Raji (cell line): ENCODE measurements around the gene CLCNKB.

ENCODE experiments used
- POLR2A ChIP-seq: IDR thresholded peaks from 2 replicates; pipeline ENCODE4 v1.6.1; 2011; ENCODE audit warnings: low read depth, low read length, control low read depth; ENCODE audit not compliant: insufficient read depth

Gene CLCNKB

DNA sequence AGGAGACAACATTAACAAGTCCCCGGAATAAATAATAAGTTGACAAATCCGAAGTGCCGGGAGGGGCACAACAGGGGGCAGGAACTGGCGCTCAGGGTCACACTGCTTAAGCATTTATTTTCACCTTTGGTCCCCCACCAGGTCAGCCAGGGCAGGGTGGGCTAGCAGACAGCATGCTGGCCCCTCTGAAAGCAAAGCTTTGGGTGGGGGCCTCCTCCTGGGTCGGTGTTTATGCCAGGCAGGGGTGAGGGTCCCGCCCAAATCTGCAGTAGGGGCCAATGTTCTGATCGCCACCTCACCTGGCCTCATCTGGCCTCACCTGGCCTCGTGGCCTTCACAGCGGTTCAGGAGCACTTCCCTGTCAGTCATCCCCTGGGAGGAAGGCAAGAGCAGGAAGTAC lies 38.1 kb downstream of the CLCNKB start:
- TF ChIP-seq POLR2A, result no peak

DNA sequence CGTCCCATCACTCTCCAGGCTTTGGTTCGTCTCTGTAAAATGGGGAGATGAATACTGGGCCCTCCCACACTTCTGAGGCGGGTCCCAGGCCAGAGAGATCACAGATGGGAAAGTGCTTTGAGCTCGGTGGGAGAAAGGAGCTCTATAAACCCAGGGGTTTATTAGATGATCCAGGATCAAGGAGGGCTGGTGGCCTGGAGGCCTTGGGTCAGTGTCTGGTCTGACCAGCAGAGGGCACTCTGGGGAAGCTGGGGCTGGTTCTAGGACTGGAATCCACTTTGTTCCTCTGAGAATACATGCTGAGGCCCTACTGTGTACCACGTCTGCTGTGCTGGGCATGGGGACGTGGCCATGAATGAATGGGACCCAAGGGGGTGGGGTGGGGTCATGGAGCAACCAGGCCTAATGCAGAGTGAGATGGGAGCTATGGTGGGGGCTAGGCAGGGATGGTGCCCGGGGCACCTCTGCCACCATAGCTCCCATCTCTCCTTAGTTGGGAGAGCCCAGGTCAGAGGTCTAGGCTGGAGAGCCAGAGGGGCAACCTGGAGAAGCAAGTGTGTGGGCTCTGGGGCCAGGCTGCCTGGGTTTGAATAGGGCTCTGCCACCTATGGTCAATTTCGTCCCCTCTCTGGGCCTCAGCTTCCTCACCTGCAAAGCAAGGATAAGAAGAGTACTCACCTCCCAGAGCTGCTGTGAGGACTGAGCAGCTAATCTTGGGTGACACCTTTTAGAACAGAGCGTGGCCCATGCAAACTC lies 38.9 kb downstream of the CLCNKB start:
- no peak for TF ChIP-seq POLR2A

DNA sequence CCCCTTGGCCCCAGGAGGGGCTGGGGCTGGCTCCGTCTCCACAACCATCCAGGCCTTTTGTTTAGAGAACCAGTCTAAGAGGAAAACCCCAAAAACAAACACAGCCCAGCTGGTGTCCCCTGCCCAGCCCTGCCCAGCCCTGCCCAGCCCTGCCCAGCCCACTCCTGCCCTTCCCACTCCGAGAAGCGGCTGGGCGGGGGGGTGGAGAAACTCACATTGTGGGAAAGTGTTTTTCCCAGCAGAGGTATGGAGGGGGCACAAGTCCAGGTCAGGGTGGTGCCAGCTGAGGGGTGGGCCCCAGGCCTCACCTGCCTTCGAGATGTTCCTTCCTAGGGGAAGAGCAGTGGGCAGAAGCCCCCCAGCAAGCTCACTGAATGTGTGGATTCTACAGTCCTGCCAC lies 39.9 kb downstream of the CLCNKB start:
- TF ChIP-seq POLR2A, result no peak

DNA sequence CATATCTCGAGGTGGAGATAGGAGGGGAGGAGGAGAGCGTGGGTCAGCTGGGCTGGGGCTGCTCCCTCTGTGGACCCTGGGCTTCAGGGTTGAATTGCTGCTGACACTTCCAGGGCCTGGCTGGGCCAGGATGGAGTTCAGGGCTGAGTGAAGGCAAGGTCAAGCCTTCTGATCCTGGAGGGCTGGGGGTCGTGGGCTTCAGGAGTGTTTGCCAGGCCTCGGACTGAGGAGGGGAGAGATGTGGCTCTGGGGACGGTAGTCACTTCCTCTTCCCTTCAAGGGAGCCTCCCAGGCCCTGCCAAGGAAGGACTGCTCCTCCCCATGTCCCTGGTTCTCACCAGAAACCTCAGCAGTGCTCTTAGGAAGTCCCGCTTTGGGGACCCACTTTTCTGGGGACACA lies 41.9 kb downstream of the CLCNKB start:
- no peak for TF ChIP-seq POLR2A

DNA sequence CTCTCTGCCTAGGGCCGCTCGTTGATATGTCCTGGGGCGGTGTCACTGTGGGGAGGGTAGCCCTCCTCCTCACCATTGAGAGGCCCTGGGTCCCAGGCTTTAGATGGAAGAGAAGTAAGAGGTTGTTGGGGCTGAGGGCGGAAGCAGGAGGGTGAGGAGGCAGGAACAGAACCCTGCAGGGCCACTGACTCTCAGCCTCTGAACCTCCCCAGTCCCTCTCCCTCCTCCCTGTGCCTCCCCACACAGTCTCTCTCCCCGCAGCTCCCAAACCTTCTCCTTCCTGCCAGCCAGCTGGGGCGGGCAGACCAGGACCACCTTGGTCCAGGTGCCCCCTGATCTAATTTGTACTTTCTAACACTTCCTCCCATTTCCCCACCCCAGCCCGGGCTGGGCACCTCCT lies 44.2 kb downstream of the CLCNKB start:
- no peak for TF ChIP-seq POLR2A

DNA sequence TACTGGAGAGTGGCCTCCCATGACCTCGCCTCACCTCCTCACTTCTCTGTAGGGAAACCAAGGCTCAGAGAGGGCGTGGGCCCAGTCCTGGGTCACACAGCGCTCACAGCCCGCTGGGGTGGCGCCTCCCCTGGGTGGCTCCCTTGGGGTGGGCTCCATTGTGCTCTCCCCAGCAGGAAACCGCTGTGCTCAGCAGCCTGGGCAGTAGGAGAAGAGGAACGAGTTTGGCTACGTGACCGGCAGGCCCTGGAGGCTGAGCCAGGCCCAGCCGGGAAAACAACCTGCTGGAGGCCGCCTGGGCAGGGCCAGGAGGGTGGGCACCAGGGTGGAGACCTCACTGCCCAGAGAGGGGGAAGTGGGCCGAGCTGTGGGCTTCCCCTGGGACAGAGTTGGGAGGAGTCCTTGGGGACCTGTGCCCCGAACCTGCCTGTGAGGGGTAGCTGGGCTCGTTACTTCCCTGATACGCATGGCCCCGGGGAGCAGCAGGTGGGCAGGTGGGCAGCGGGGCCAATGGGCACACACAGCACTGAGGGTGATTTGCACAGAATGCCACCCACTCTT lies 44.8 kb downstream of the CLCNKB start:
- no peak for TF ChIP-seq POLR2A

DNA sequence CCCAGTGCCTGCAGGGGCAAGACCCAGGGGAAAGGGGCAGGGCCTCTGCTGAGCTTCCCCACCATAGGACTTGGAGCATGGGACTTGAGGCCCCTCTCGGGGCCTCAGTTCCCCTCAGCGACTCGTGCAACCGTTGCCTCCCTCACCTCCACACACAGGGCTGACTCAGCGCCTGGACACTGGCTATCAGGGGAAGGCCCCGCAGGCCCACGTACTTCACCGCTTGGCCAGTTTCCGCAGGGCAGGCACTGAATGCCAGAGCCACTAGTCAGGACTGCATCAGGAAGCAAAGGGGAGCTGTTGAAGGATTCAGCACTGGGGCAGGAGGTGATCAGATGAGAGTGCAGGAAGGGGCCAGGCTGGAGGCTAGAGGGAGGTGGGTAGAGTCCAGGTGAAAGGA lies 45.4 kb downstream of the CLCNKB start:
- no peak for TF ChIP-seq POLR2A

DNA sequence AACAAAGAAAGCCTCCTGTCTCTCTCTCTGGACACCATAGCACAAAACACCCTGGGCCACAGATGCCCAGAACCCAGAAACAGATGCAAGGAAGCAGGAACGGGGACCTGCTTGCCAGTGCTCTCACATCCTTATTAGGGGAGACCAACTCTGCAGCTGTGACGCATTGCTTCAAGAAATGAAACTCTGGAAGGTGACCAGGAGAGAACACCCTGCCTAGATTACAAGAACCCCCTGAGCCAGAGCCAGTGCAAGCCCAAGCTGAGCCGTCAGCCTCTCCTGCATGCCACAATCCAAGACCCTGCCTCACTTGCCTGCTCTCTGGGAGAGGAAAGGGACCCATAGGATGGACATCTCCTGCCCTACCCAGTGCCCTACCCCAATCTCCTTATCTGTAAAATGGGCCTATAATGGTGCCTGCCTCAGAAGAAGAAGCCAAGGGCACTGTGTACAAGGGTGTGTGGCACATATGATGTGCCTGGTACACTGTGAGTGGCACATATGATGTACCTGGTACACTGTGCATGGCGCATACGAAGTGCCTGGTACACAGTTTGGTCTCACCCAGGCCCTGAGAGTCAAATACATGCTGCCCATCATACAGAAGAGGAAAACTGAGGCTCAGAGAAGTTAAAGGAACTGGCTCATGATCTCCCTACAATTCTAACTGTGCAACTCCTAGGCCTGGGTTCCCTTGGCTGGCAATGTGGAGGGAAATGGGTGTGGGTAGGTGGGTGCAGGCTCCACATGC lies 46.7 kb downstream of the CLCNKB start:
- no peak for TF ChIP-seq POLR2A

DNA sequence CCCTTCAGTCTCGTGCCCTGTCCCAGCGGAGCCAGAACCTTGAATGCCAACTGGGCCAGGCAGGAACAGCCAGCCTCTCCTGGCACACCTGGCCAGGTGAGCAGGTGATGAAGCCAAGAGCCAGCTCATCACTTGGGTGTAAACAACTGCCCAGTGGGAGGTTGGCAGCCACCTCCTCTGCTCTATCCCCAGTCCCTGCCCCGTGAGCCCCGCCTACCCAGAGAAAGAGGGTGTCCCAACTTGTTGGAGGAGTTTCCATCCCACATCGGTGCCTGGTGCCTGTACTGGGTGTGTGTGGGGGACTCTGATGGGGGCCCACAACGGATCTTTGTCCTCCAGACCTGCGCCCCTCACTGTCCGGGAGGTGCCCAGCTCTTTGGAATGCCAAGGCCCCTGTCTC lies 47.7 kb downstream of the CLCNKB start:
- no peak for TF ChIP-seq POLR2A

DNA sequence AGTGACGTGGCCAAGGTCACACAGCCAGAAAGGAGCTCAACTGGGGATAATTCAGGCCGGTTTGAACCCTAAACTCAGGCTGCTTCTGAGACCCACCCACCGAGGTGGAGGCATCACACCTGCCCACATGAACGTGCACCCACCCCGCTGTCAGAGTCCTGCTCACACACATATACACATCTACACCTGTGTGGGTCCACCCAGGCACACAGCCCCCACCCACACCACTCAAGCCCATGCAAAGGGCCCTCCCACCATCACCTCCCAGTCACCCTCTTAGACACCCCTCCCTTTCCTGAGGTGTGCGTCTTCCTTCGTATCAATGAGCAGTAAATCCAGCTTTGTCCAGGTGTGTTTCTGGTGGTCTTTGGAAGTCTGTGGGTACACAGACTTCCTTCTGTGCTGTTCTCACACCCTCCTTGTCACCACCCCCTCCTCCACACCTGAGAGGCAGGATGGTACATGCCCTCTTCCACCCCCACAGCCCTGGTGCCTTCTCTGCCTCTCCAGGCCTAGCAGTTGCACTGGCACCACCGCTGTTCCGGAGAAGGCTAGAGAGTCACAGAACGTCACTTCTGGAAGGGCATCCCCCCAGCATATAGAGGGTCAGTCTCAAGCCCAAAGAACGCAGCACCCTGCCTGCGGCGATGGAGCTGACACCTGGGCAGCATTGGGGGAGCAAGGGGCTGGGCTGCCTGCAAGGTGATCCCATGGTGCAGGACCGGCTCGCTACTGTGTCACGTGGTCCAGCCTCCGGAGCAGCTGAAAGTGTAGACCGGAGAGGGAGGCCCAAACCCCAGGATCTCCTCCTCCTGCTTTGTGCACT lies 48.7 kb downstream of the CLCNKB start:
- TF ChIP-seq POLR2A, result no peak

DNA sequence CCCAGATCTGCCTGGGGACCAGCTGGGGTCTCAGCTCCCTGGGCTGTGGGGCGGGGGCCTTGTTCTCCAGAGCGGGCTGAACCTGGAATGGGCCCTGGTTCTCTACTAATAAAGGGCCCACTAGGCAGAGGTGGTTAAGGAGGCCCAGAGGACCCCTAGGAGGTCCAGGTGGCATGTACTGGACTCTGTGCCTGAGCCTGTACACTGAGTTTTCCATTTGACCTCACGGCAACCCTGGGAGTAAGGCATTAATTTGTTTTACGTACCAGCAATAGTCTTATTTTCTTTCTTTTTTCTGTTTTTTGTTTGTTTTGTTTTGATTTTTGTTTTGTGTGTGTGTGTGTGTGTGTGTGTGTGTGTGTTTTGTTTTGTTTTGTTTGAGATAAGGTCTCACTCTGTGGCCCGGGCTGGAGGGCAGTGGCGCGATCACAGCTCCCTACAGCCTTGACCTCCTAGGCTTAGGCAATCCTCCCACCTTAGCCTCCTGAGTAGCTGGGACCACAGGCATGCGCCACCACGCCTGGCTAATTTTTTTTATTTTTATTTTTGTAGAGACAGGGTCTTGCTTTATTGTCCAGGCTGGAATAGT lies 49.4 kb downstream of the CLCNKB start:
- no peak for TF ChIP-seq POLR2A

DNA sequence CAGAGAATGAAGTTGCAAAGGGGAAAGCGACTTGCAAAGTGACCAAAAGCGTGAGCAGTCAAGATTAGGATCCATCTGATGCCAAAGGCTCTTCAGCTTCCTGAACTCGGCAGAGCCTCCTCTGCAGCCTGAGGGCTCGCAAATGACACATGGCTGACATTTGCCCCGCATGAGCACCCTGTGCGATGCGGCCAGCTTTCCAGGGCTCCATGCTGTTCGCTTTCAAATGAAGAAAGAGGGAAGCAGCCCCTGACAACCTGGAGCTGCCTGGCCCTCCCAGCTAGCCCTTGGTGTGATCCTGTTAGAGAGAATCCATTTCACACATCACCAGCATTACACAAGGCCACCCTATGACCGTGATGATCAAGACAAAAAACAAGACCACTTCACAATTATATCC lies 50.0 kb downstream of the CLCNKB start:
- no peak for TF ChIP-seq POLR2A

DNA sequence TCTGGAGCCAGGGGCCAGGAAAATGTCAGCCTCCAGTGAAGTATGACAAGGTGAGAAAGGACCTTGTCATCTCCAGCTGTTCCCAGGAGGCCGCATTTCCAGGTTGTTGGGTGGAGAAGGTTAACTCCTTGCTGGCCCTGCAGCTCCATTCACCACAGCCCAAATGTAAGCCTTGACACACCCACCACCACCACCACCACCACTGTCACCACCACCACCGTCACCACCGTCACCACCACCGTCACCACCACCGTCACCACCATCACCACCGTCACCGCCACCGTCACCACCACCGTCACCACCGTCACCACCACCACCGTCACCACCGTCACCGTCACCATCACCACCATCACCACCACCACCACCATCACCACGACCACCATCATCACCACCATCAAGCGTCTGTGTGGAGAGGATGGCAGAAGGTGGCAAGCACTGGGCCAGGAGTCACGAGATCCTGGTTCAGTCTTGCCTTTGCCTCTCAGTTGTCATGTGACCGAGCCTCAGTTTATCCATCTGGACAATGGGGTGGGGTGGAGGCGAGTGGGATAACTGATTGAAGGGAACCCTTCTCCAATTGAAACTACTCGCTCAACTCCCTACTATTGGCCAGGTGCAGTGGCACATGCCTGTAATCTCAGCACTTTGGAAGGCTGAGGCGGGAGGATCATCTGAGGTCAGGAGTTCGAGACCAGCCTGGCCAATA lies 51.0 kb downstream of the CLCNKB start:
- TF ChIP-seq POLR2A, result no peak

DNA sequence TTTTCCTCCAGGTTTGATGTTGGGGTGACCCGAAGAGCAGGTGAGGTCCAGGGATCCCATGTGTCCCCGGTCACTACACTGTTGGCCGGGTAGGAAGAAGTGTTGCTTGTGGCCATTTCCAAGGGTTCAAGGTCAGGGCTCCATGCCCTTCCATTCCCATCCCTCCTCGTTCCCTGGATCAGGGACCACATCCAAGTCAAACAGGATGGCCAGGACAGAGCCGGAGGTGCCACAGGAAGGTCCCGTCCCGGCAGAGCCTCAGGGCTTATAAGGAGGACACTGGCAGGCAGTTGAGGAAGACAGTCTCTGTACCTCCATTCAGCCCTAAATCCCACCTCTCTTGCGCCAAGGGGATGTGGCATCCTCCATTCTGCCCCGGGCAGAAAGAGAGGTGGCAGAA lies 51.9 kb downstream of the CLCNKB start:
- no peak for TF ChIP-seq POLR2A
